T-helper 2 cell (primary cell): Measurements from ENCODE around the gene FCHO2.
A peak's percentile ranks its signal among the peaks of the same experiment; 100 is the strongest.

Source experiments
- DNase-seq, 5 experiments: peaks; one replicate each; pipeline versions ENCODE4 v3.0.0 to v3.0.0-alpha.2; 2012 to 2022

Gene FCHO2

GRCh38 chr5:73031839-73032238, 76.0 kb downstream of the FCHO2 start:
- no peak for DNase-seq

DNA sequence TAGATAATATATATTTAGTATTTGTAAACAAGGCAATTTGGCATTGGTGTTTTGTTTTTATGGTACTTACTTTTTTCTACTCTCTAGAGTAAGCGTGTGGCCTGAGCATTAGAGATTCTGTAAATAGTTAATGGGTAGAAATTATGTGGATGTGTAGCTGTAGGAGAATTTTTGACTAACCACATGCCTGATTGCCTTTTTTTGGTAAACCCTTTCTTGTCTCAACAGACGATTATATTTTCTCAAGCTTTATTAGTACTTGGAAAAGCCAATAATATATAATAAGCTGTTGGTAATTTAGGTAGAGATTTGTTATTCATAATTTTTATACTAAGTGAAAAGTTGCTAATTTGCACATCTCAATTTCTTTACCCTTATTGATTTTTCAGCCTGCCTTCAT, 76.8 kb downstream of the FCHO2 start:
- DNase-seq, result no peak

DNA sequence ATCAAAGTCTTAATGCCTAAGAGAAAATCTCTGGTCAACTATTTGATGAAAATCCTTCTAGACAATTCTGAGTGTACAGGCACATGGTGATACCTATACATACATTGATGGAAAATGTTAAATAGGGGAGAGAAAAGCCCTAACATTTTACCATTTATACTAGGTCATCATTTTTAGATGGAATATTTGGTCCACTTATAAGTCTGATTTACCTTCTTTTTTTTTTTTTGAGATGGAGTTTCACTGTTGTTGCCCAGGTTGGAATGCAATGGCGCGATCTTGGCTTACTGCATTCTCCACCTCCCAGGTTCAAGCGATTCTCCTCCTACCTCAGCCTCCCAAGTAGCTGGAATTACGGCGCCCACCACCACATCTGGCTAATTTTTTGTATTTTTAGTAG, 81.7 kb downstream of the FCHO2 start:
- no peak for DNase-seq

DNA sequence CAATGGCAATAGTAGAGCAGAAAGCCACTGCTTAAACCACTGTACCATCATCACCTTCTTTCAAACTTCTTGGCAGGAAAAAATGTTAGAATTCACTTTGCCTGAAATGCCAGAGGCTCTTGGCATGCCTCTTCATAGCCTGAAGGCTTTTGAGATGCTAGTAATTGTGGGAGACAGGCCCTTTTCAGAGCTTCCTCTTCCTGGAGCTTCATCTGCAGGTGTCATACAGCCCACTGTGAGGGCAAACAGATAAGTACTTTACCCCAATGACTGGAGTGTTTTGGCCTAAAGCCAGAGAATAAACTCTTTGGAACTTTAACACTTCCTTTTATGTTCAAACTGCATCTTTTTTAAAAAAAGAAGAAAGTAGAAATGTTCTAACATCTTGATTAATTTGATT, 83.2 kb downstream of the FCHO2 start:
- no peak for DNase-seq

DNA sequence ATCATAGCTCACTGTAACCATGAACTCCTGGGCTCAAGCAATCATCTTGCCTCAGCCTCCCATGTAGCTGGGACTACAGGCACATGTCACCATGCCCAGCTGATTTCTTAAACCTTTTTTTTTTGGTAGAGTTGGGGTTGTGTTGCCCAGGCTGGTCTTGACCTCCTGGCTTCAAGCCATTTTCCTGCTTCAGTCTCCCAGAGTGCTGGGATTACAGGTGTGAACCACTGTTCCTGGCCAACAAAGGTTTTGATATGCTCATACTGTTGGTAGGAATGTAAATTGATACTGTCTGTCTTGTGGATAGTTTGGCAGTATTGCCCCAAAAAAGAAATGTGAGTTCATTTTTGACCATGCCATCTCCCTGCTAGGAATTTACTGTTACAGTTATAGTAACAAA, 87.2 kb downstream of the FCHO2 start:
- no peak for DNase-seq

DNA sequence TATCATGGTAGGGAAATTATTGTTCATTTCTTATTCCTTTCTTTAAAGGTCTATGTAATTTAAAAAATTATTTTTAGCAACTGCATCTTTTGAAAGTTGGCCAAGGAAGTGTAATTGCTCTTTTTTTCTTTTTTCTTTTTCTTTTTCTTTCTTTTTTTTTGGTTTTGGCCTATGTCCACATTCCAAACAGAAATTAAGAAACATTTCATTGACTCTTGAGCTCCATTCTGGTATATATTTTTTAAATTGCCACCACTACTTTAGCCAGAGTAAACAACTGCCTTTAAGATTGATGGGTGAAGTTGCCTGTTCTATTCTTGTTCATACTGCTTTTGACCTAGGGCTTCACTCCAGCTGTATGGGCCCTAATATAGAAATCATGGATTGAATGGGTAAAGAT, 88.7 kb downstream of the FCHO2 start:
- no peak for DNase-seq

DNA sequence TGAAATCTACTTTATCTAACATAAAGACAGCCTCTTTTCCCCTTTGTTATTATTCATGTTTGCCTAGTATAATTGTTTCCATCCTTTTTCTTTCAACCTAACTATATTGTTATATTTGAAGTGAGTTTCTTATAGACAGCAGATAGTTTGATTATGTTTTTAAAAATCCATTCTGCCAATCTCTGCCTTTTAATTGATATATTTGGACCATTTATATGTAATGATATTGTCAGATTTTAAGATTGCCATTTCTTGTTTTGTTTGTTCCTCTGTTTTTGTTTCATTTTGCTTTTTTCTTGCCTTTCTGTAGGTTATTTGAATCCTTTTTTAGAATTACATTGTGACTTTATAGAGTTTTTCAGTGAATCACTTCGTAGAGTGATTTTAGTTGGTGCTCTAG, 89.8 kb downstream of the FCHO2 start:
- DNase-seq, result no peak

DNA sequence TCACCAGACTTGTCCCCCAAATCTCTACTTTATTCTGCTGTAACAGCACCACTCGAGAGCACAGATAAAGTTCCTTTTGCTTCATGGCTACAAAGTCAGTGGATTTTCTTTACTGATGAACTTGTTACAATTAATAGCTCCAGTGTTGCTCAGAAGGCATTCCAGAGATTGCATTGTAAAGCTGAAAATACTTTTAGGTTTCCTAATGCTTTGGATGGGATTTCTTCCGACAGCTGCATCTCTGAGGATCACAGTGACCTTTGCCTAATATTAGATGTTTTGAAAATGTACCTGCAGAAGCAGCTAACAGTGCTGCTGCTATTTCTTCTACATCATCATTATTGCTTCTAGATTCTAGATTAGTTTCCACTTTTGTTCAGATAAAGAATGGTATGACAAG, 105.8 kb downstream of the FCHO2 start:
- DNase-seq, result no peak

DNA sequence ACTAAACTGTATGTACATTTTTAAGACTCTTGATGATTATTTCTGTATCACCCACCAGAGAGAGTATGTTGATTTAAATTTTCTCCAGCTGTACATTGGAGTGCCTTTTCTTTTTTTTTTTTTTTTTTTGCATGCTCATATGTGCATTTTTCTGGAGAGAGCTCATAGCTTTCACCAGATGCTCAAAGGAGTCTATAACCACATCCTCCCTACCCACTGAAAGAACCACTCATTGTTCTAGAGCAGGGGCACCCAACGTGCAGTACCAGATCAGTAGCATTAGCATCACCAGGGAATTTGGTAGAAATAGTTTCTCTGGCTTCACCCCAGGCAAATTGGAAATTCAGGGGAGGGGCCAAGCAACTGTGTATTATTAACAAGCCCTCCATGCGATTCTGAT, 110.6 kb downstream of the FCHO2 start:
- peak in 1 of 5 experiments; percentile 40 for DNase-seq

DNA sequence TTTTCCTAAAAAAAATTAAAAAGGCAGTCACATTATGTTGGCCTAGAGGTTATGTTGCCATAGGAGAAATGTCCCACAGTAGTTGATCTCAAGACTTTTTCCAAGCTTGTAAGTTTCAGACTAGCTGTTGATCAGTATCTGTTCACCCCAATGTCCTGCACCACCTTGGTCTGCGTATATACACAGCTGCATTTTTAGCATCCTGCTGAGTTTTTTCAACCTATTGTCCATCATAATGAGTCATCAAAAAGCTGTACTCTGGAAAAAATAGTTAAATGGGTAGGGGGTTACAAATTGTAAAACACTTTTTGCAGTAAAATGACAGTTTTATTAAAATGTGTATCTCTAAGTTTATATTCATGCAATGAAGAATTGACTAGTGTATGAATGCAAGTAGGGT, 111.4 kb downstream of the FCHO2 start:
- no peak for DNase-seq

DNA sequence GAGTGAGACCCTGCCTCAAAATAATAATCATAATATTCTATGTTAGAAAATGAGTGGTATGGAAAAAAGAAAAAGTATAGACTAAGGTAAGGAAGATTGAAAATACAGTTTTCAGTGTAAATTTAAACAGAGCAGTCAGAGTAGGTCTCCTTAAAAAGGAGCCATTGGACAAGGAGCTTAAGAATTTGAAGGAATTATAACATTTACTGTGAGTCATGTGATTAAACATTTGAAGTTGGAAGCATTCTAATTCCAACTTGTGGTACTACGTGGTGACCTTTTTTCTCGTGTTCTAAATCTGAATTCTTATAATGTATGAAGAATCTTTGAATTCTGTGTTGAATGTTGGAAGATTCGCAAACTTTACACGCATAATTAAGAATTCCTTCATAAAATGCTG, 125.3 kb downstream of the FCHO2 start:
- DNase-seq, result no peak

- no peak for DNase-seq
Observed at GRCh38 chr5:73088026-73088425, 132.2 kb downstream of the FCHO2 start.

DNA sequence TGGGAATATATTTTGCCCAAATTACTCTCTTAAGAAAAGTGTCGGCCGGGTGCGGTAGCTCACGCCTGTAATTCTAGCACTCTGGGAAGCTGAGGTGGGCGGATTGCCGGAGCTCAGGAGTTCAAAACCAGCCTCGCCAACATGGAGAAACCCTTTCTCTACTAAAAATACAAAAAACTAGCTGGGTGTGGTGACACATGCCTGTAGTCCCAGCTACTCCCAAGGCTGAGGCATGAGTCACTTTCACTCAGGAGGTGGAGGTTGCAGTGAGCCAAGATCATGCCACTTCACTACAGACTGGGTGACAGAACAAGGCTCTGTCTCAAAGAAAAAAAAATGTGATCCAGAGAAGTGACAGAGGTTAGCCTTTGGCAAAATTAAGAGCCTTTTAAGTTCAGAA, 138.1 kb downstream of the FCHO2 start:
- no peak for DNase-seq

DNA sequence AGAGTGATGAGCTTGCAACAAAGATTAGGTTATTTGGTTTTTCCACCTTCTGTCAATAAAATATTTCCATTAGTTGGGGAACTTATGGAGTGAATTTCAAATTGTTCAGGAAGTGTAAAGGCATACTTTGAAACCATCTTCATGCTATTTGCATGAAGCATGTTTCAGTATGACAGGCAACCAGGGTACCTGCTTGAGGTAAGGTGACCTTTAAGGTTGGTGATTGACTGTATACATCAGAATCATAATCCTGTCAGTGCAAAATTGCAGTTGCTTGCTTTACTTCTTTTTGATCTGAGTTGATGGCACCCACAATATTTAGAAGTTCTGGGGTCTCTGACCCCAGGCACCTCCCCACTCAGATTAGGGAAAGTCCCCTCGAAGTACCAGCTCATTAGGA, 138.6 kb downstream of the FCHO2 start:
- DNase-seq, result no peak

GRCh38 chr5:73095564-73096238, 139.9 kb downstream of the FCHO2 start:
- DNase-seq, result peak in 1 of 5 experiments; percentile 43

- no peak for DNase-seq
Observed at GRCh38 chr5:73096239-73096575, 140.4 kb downstream of the FCHO2 start.

DNA sequence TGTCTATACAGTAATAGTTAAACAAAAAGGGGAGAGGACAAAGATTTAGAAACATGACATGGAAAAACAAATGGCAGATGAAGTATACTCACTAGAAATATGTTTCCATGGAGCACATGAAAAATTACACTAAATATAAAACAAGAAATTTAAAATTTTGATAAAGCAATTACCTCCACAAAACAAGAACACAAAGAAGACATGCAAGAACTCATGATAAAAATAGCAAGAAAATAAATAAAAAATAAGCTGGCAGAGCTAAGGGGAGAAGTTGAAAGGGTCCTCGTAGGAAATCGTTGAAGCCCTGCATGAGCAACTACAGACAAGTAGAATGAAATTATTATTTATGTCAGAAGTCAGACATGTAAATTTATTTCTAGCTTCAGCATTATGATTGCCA, 141.9 kb downstream of the FCHO2 start:
- no peak for DNase-seq

- no peak for DNase-seq
Observed at GRCh38 chr5:73100109-73100508, 144.3 kb downstream of the FCHO2 start.

DNA sequence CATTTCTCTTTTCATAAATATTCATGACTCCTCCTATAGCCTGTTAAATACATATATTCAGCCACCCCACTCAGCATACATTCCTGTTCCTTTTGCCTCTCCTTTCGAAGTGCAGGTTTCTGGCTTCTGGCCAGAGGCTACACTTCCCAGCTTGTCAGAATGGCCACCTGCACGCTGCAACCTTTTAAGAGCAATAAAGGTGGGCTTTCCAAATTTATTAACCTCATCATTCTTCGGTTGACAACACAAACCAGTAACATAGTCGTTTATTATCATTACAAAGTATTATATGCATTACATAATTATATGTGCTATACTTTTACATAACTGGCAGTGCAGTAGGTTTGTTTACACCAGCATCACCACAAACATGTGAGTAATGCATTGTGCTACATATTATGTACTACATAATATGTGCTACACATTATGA, 148.0 kb downstream of the FCHO2 start:
- DNase-seq, result no peak

GRCh38 chr5:73104326-73104725, 148.5 kb downstream of the FCHO2 start:
- DNase-seq, result no peak

DNA sequence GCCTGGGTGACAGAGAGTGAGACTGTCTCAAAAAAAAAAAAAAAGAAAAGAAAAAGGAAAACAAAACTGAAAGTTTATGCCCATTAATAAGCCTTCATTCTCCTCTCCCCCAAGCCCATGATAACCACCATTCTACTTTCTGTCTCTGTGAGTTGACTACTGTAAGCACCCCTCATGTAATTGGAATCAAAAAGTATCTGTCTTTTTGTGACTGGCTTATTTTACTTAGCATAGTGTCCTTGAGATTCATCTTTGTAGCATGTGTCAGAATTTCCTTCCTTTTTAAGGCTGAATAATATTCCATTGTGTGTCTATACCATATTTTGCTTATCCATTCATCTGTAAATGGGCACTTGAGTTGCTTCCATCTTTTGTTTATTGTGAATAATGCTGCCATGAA, 150.5 kb downstream of the FCHO2 start:
- DNase-seq, result no peak

GRCh38 chr5:73110190-73110589, 154.3 kb downstream of the FCHO2 start:
- DNase-seq, result no peak

GRCh38 chr5:73111536-73111935, 155.7 kb downstream of the FCHO2 start:
- no peak for DNase-seq

DNA sequence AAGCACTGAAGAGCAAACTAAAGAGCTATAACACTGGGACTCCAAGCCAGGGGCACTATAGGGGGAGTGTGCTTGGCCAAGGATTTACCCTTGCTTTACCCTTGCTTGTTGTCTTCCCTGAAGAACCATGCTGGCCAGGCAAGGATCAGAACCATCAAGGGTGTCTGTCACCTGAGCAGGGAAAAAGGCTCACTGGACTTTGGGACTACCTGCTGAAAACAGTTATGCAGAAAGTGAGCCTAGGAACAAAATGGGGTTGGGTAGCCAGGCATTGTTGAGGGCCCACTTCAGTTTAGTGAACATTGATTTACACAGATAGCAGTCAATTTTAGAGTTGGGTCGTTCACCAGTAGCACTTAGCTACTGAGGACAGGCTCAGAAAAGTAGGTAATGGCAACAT, 156.5 kb downstream of the FCHO2 start:
- no peak for DNase-seq

GRCh38 chr5:73114044-73114688, 158.3 kb downstream of the FCHO2 start:
- no peak for DNase-seq
